Measurements from ENCODE around the gene PTPN14. TPM values are rescaled to one million over a fixed set of nuclear protein-coding genes. Genes with fewer than 3 reads are reported as not detected.

Gene PTPN14
- total and polyA plus RNA-seq, 2 of the 8 experiments (the other 6 are each of a cell fraction or from before 2014, with no cell fraction given), result 14.4 to 93.6 TPM

GRCh38 chr1:214563881-214564280 lies 12.5 kb upstream of the PTPN14 start:
- Histone ChIP-seq H2BK12ac (ENCODE audit: low read depth, low read length) (no peak overlapping the region), H2BK20ac (ENCODE audit: low read length) (no peak overlapping the region), H3K9ac (replicated peaks in 1 of 4; ENCODE audit: extremely low read depth in 1 of 4, low read depth in 3 of 4, low read length in 3 of 4) (no peak overlapping the region), H3K23me2 (ENCODE audit: low read depth, low read length) (no peaks in the 10 kb centered on the region), H4K91ac (replicated peaks; ENCODE audit: insufficient read length, low read length) (no peak overlapping the region), H3K79me2 (ENCODE audit: control insufficient read depth in 1 of 2, insufficient read depth in 2 of 2, low read length in 2 of 2) (no peaks in the 10 kb centered on the region), H2AK5ac (ENCODE audit: low read depth, low read length) (no peak overlapping the region), H4K20me1 (replicated peaks in 1 of 2; ENCODE audit: control insufficient read depth in 1 of 2, insufficient read depth in 2 of 2, low read length in 2 of 2) (no peaks in the 10 kb centered on the region), H3K27me3 (replicated peaks in 1 of 4; ENCODE audit: control insufficient read depth in 3 of 4, extremely low read depth in 1 of 4, insufficient read depth in 3 of 4, low read length in 3 of 4) (no peaks in the 10 kb centered on the region), H2AFZ (ENCODE audit: low read length) (no peak overlapping the region), H3K4ac (replicated peaks; ENCODE audit: insufficient read length, low read depth, low read length) (no peak overlapping the region), H2BK5ac (ENCODE audit: low read depth, low read length) (no peak overlapping the region), H3K36me3 (ENCODE audit: control insufficient read depth in 2 of 4, insufficient read depth in 4 of 4, low read length in 3 of 4) (no peaks in the 10 kb centered on the region), H3K23ac (ENCODE audit: insufficient read length) (no peak overlapping the region), H3K14ac (ENCODE audit: insufficient read length) (no peak overlapping the region), H3K9me3 (ENCODE audit: insufficient read depth in 2 of 2, low read depth in 1 of 2, low read length in 1 of 2) (0 out of 4 replicates have a peak, but pooled peaks cover 0 to 2% of the 10 kb centered on the region in 2 experiments), H3K4me3 (ENCODE audit: extremely low read depth in 1 of 4, insufficient read depth in 2 of 4, low read depth in 3 of 4, low read length in 4 of 4) (no peak overlapping the region), H3K4me2 (ENCODE audit: insufficient read depth in 1 of 2, low read depth in 2 of 2, low read length in 2 of 2) (no peak overlapping the region), H2BK120ac (replicated peaks; ENCODE audit: low read depth, low read length) (no peak overlapping the region), H4K8ac (ENCODE audit: extremely low read depth, insufficient read depth, low read length) (no peak overlapping the region), H3K4me1 (replicated peaks in 1 of 4; ENCODE audit: control insufficient read depth in 3 of 4, insufficient read depth in 4 of 4, low read length in 3 of 4) (no peaks in the 10 kb centered on the region), H3K18ac (ENCODE audit: extremely low read depth, low read length) (no peak overlapping the region), H4K5ac (ENCODE audit: insufficient read length, low read depth, low read length) (no peak overlapping the region), H3K56ac (replicated peaks; ENCODE audit: insufficient read length, low read depth, low read length) (no peak overlapping the region), H3K27ac (ENCODE audit: low read depth, low read length) (no peak overlapping the region), H3K79me1 (ENCODE audit: low read depth, low read length) (no peaks in the 10 kb centered on the region), H2BK15ac (ENCODE audit: low read length) (no peak overlapping the region)
- ChIA-PET POLR2A (ENCODE audit: partially characterized antibody) (interaction anchor here (10.3 kb wide), 1 partner anchor 12 kb away, joined by 70 read pairs; the partner anchor contains the start of gene PTPN14), CTCF (ENCODE audit: partially characterized antibody) (interaction anchor here (3.0 kb wide), 1 partner anchor 231 kb away, joined by 17 read pairs; no protein-coding TSS in a partner anchor)
- DNase-seq (ENCODE audit: low read depth in 1 of 2, low spot score in 2 of 2) (no peak), FAIRE-seq (no peak)
- TF ChIP-seq, protein P1, sequence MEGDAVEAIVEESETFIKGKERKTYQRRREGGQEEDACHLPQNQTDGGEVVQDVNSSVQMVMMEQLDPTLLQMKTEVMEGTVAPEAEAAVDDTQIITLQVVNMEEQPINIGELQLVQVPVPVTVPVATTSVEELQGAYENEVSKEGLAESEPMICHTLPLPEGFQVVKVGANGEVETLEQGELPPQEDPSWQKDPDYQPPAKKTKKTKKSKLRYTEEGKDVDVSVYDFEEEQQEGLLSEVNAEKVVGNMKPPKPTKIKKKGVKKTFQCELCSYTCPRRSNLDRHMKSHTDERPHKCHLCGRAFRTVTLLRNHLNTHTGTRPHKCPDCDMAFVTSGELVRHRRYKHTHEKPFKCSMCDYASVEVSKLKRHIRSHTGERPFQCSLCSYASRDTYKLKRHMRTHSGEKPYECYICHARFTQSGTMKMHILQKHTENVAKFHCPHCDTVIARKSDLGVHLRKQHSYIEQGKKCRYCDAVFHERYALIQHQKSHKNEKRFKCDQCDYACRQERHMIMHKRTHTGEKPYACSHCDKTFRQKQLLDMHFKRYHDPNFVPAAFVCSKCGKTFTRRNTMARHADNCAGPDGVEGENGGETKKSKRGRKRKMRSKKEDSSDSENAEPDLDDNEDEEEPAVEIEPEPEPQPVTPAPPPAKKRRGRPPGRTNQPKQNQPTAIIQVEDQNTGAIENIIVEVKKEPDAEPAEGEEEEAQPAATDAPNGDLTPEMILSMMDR (IDR thresholded peaks at IDR 0.05; ENCODE audit: control extremely low read depth in 1 of 3, insufficient read depth in 1 of 3, low read depth in 1 of 3, low read length in 3 of 3), result no peak
- TF ChIP-seq RNF2 (IDR thresholded peaks at IDR 0.05; ENCODE audit: borderline replicate concordance, low read depth, low read length, missing control alignments, poor library complexity, severe bottlenecking), result no peak
- no peak for TF ChIP-seq TAF7 (optimal IDR thresholded peaks at IDR 0.05; ENCODE audit: borderline replicate concordance, low read depth, low read length)
- TF ChIP-seq, protein P2, sequence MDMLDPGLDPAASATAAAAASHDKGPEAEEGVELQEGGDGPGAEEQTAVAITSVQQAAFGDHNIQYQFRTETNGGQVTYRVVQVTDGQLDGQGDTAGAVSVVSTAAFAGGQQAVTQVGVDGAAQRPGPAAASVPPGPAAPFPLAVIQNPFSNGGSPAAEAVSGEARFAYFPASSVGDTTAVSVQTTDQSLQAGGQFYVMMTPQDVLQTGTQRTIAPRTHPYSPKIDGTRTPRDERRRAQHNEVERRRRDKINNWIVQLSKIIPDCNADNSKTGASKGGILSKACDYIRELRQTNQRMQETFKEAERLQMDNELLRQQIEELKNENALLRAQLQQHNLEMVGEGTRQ (IDR thresholded peaks at IDR 0.05; ENCODE audit: low read length), result no peak
- no peak for TF ChIP-seq SIX5 (IDR thresholded peaks at IDR 0.05; ENCODE audit: low read depth, low read length)
- TF ChIP-seq GTF2F1 (IDR thresholded peaks at IDR 0.05; ENCODE audit: borderline replicate concordance, low read depth, low read length), result no peak
- TF ChIP-seq SUZ12 (IDR thresholded peaks at IDR 0.05; ENCODE audit: low read length), result no peak
- TF ChIP-seq TAF1 (IDR thresholded peaks at IDR 0.05; ENCODE audit: low read depth, low read length), result no peak
- no peak for TF ChIP-seq JUN (IDR thresholded peaks at IDR 0.05; ENCODE audit: low read depth, low read length)
- no peak for TF ChIP-seq POU5F1 (IDR thresholded peaks at IDR 0.05; ENCODE audit: low read depth, low read length)
- TF ChIP-seq CHD2 (IDR thresholded peaks at IDR 0.05; ENCODE audit: low read length), result no peak
